ENCODE results near the gene USP17L11. TPM values are rescaled to one million over a fixed set of nuclear protein-coding genes. Genes with fewer than 3 reads are reported as not detected.

USP17L11 gene
- total and polyA plus RNA-seq, 2 donors (not counting 1 experiment from before 2014, with no cell fraction given) = not detected

Other genes starting within 250 kb of the USP17L11 start
- not detected in 2 replicates for gene FAM90A26, start 45.0 kb upstream of the USP17L11 start, total RNA-seq
- 0.04 TPM in 1 of 2 replicates, not detected in the other for gene FAM90A26, start 45.0 kb upstream of the USP17L11 start, polyA plus RNA-seq
- gene USP17L10, start 4.7 kb upstream of the USP17L11 start, total RNA-seq = not detected in 2 replicates
- gene USP17L10, start 4.7 kb upstream of the USP17L11 start, polyA plus RNA-seq = not detected in 2 replicates
- gene USP17L12, start 4.7 kb downstream of the USP17L11 start, total RNA-seq = not detected in 2 replicates
- not detected in 2 replicates for gene USP17L12, start 4.7 kb downstream of the USP17L11 start, polyA plus RNA-seq
- gene USP17L13, start 9.5 kb downstream of the USP17L11 start, total RNA-seq = not detected in 2 replicates
- not detected in 2 replicates for gene USP17L13, start 9.5 kb downstream of the USP17L11 start, polyA plus RNA-seq
- not detected in 2 replicates for gene USP17L15, start 19.0 kb downstream of the USP17L11 start, total RNA-seq
- not detected in 2 replicates for gene USP17L15, start 19.0 kb downstream of the USP17L11 start, polyA plus RNA-seq
- gene USP17L17, start 28.5 kb downstream of the USP17L11 start, total RNA-seq = not detected in 2 replicates
- not detected in 2 replicates for gene USP17L17, start 28.5 kb downstream of the USP17L11 start, polyA plus RNA-seq
- gene USP17L18, start 33.2 kb downstream of the USP17L11 start, total RNA-seq = not detected in 2 replicates
- not detected in 2 replicates for gene USP17L18, start 33.2 kb downstream of the USP17L11 start, polyA plus RNA-seq
- gene USP17L19, start 38.0 kb downstream of the USP17L11 start, total RNA-seq = not detected in 2 replicates
- not detected in 2 replicates for gene USP17L19, start 38.0 kb downstream of the USP17L11 start, polyA plus RNA-seq
- not detected in 2 replicates for gene USP17L20, start 42.7 kb downstream of the USP17L11 start, total RNA-seq
- not detected in 2 replicates for gene USP17L20, start 42.7 kb downstream of the USP17L11 start, polyA plus RNA-seq
- gene USP17L21, start 47.5 kb downstream of the USP17L11 start, total RNA-seq = not detected in 2 replicates
- not detected in 2 replicates for gene USP17L21, start 47.5 kb downstream of the USP17L11 start, polyA plus RNA-seq
- not detected in 2 replicates for gene USP17L22, start 52.2 kb downstream of the USP17L11 start, total RNA-seq
- not detected in 2 replicates for gene USP17L22, start 52.2 kb downstream of the USP17L11 start, polyA plus RNA-seq
- gene USP17L24, start 109.8 kb downstream of the USP17L11 start, total RNA-seq = not detected in 2 replicates
- not detected in 2 replicates for gene USP17L24, start 109.8 kb downstream of the USP17L11 start, polyA plus RNA-seq
- gene USP17L25, start 114.5 kb downstream of the USP17L11 start, total RNA-seq = not detected in 2 replicates
- not detected in 2 replicates for gene USP17L25, start 114.5 kb downstream of the USP17L11 start, polyA plus RNA-seq
- gene USP17L26, start 119.3 kb downstream of the USP17L11 start, total RNA-seq = not detected in 2 replicates
- not detected in 2 replicates for gene USP17L26, start 119.3 kb downstream of the USP17L11 start, polyA plus RNA-seq
- not detected in 2 replicates for gene USP17L5, start 124.0 kb downstream of the USP17L11 start, total RNA-seq
- not detected in 2 replicates for gene USP17L5, start 124.0 kb downstream of the USP17L11 start, polyA plus RNA-seq
- gene USP17L27, start 128.7 kb downstream of the USP17L11 start, total RNA-seq = not detected in 2 replicates
- gene USP17L27, start 128.7 kb downstream of the USP17L11 start, polyA plus RNA-seq = not detected in 2 replicates
- gene USP17L28, start 133.5 kb downstream of the USP17L11 start, total RNA-seq = not detected in 2 replicates
- gene USP17L28, start 133.5 kb downstream of the USP17L11 start, polyA plus RNA-seq = not detected in 2 replicates
- not detected in 2 replicates for gene USP17L29, start 138.2 kb downstream of the USP17L11 start, total RNA-seq
- not detected in 2 replicates for gene USP17L29, start 138.2 kb downstream of the USP17L11 start, polyA plus RNA-seq
- not detected in 2 replicates for gene USP17L30, start 147.7 kb downstream of the USP17L11 start, total RNA-seq
- not detected in 2 replicates for gene USP17L30, start 147.7 kb downstream of the USP17L11 start, polyA plus RNA-seq
- not detected in 2 replicates for gene DEFB131A, start 229.0 kb downstream of the USP17L11 start, total RNA-seq
- gene DEFB131A, start 229.0 kb downstream of the USP17L11 start, polyA plus RNA-seq = not detected in 2 replicates

Data from B cell (primary cell).